NT2/D1 (cell line): ENCODE measurements around the gene SAMD8.
"Not testable (repeated sequence)": the region's sequence is repeated elsewhere in the genome, so short reads cannot be mapped to it uniquely, and the experiment has no call there.

ENCODE experiments used
- DNase-seq: peaks from one replicate; pipeline ENCODE4 v3.0.0-alpha.2; 2011; ENCODE audit warnings: low read depth, low spot score
- H3K27me3 ChIP-seq: 2 replicates; pipeline ENCODE4 v1.6.0; 2011; ENCODE audit warnings: mild to moderate bottlenecking; ENCODE audit not compliant: insufficient read length, insufficient read depth
- H3K36me3 ChIP-seq: 2 replicates; pipeline ENCODE4 v1.6.1; 2011; ENCODE audit warnings: mild to moderate bottlenecking, low read length, mixed read lengths; ENCODE audit not compliant: insufficient read depth, insufficient read length
- H3K4me1 ChIP-seq: 2 replicates; pipeline ENCODE4 v1.5.1; 2011; ENCODE audit not compliant: insufficient read depth, insufficient read length
- H3K4me3 ChIP-seq: 2 replicates; pipeline ENCODE4 v1.5.1; 2011; ENCODE audit warnings: low read depth; ENCODE audit not compliant: insufficient read length
- H3K9ac ChIP-seq: 2 replicates; pipeline ENCODE4 v1.6.0; 2011; ENCODE audit warnings: low read depth; ENCODE audit not compliant: insufficient read length
- H3K9me3 ChIP-seq: 2 replicates; pipeline ENCODE4 v1.5.1; 2011; ENCODE audit warnings: mild to moderate bottlenecking, low read length; ENCODE audit not compliant: insufficient read depth
- SUZ12 ChIP-seq: IDR thresholded peaks from 2 replicates; pipeline ENCODE4 v1.6.1; 2011; ENCODE audit not compliant: insufficient read length, insufficient read depth; ENCODE audit errors: extremely low read depth
- YY1 ChIP-seq: IDR thresholded peaks from 2 replicates; pipeline ENCODE4 v1.6.1; 2011; ENCODE audit not compliant: insufficient read length, insufficient read depth
- ZNF274 ChIP-seq: IDR thresholded peaks from 2 replicates; pipeline ENCODE4 v1.6.1; 2011; ENCODE audit warnings: mild to moderate bottlenecking, low read depth, low read length

Gene SAMD8

GRCh38 chr10:75108684-75109458, 2.6 kb upstream of the SAMD8 start:
- no peaks in the 10 kb centered on the region for H3K36me3 ChIP-seq
- TF ChIP-seq ZNF274 (no peak), SUZ12 (no peak), YY1 (no peak)

GRCh38 chr10:75109459-75109778, 2.0 kb upstream of the SAMD8 start:
- Histone ChIP-seq H3K4me1 (peaks cover 16% of the 10 kb centered on the region), H3K27me3 (no peaks in the 10 kb centered on the region), H3K9ac (no peak overlapping the region), H3K36me3 (no peaks in the 10 kb centered on the region), H3K9me3 (no peaks in the 10 kb centered on the region), H3K4me3 (no peak overlapping the region)
- TF ChIP-seq YY1: no peak
- no peak for TF ChIP-seq ZNF274
- no peak for TF ChIP-seq SUZ12
- DNase-seq: no peak

More at GRCh38 chr10:75108684-75109458, 2.6 kb upstream of the SAMD8 start:
- Histone ChIP-seq H3K27me3 (no peaks in the 10 kb centered on the region), H3K4me3 (no peak overlapping the region), H3K9ac (peak overlapping the region; percentile 32), H3K9me3 (no peaks in the 10 kb centered on the region), H3K4me1 (peaks cover 19% of the 10 kb centered on the region)
- DNase-seq: no peak

GRCh38 chr10:75110006-75110632, 1.3 kb upstream of the SAMD8 start:
- no peak overlapping the region for H3K4me3 ChIP-seq
- H3K9ac ChIP-seq: peak overlapping the region; percentile 0

GRCh38 chr10:75111907-75112679, 637 bp downstream of the SAMD8 start:
- H3K4me3 ChIP-seq: peak overlapping the region; percentile 80
- TF ChIP-seq ZNF274: no peak
- TF ChIP-seq YY1: no peak
- no peak for TF ChIP-seq SUZ12
- no peak for DNase-seq
- no peaks in the 10 kb centered on the region for H3K27me3 ChIP-seq
- peak overlapping the region; percentile 86 for H3K9ac ChIP-seq
- H3K4me1 ChIP-seq: peaks cover 5% of the 10 kb centered on the region
- H3K36me3 ChIP-seq: no peaks in the 10 kb centered on the region
- H3K9me3 ChIP-seq: no peaks in the 10 kb centered on the region

More at GRCh38 chr10:75110006-75110632, 1.3 kb upstream of the SAMD8 start:
- Histone ChIP-seq H3K4me1 (peaks cover 12% of the 10 kb centered on the region), H3K36me3 (no peaks in the 10 kb centered on the region), H3K9me3 (no peaks in the 10 kb centered on the region), H3K27me3 (no peaks in the 10 kb centered on the region)
- DNase-seq: no peak
- TF ChIP-seq ZNF274: no peak

DNA sequence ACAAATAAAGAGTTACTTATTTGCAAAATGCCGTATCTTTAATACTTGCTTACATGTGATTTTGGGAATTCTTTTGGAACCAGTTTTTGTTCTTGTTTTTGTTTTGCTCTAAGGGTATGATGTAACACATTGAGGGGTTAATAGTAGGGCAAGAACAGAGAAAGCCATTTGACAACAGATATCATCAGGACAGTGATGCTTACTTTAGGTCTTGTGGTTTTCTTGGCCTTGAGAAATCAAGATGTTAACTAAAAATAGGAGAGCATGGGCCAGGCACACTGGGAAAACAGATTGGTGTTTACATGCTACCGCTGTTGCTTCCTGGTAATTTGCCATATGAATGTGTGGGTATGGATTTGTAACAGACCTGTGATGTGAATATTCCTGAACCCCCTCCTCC, 3.7 kb downstream of the SAMD8 start:
- no peaks in the 10 kb centered on the region for H3K36me3 ChIP-seq
- no peak for TF ChIP-seq SUZ12
- TF ChIP-seq YY1: no peak
- TF ChIP-seq ZNF274: no peak
- DNase-seq: no peak
- H3K4me1 ChIP-seq: no peaks in the 10 kb centered on the region
- no peak overlapping the region for H3K9ac ChIP-seq
- no peaks in the 10 kb centered on the region for H3K27me3 ChIP-seq
- H3K4me3 ChIP-seq: no peak overlapping the region
- H3K9me3 ChIP-seq: no peaks in the 10 kb centered on the region

- H3K9me3 ChIP-seq, H3K27me3 ChIP-seq, DNase-seq, H3K4me3 ChIP-seq, H3K36me3 ChIP-seq, H3K4me1 ChIP-seq, H3K9ac ChIP-seq: not testable (repeated sequence)
These were observed 5.7 kb downstream of the SAMD8 start for GRCh38 chr10:75116941-75117775.

- DNase-seq: no peak
- no peak overlapping the region for H3K9ac ChIP-seq
- H3K4me3 ChIP-seq: no peak overlapping the region
- no peaks in the 10 kb centered on the region for H3K9me3 ChIP-seq
- H3K27me3 ChIP-seq: no peaks in the 10 kb centered on the region
- no peak for TF ChIP-seq ZNF274
- TF ChIP-seq SUZ12: no peak
- no peak for TF ChIP-seq YY1
- H3K36me3 ChIP-seq: no peaks in the 10 kb centered on the region
- peaks cover 2% of the 10 kb centered on the region for H3K4me1 ChIP-seq
These were observed 6.5 kb downstream of the SAMD8 start for GRCh38 chr10:75117995-75118394.

- not testable (repeated sequence) for H3K27me3 ChIP-seq, H3K9ac ChIP-seq, H3K4me1 ChIP-seq, H3K9me3 ChIP-seq, H3K4me3 ChIP-seq, H3K36me3 ChIP-seq, DNase-seq
These were observed 8.1 kb downstream of the SAMD8 start for GRCh38 chr10:75119444-75120066.
